SK-MEL-5 (cell line): ENCODE measurements around the gene GOLGA1. TPM values are rescaled to one million over a fixed set of nuclear protein-coding genes. Genes with fewer than 3 reads are reported as not detected.

Source experiments
- DNase-seq: peaks from one replicate; pipeline ENCODE4 v3.0.0-alpha.2; 2016; ENCODE audit warnings: low read depth, low spot score
- in situ Hi-C: cut with HindIII; loops from 2 replicates; pipeline ENCODE4 v1.10.0; 2016; ENCODE audit warnings: low sequenced_read_pairs, high pct_unique_total_duplicates, low pct_unique_long_range_greater_than_20kb
- small RNA-seq, 2 experiments: library from RNA; depleted of rRNA; stranded (forward); fragments of <200 nt; gene quantifications; one replicate each; pipeline ENCODE3, GENCODE V24; 2014
- total RNA-seq: library from RNA; depleted of rRNA; stranded (reverse); fragments of >200 nt; shearing (Covaris generic); gene quantifications from 2 replicates; pipeline ENCODE4 v1.2.3, GENCODE V29; 2014; rRNA removed

GOLGA1 gene
- total RNA-seq, 1 experiment from 2014 or later = 25.9 TPM

GRCh38 chr9:124834591-124834990, 106.3 kb downstream of the GOLGA1 start:
- in situ Hi-C loops = no loop called here
- DNase-seq = no peak

DNA sequence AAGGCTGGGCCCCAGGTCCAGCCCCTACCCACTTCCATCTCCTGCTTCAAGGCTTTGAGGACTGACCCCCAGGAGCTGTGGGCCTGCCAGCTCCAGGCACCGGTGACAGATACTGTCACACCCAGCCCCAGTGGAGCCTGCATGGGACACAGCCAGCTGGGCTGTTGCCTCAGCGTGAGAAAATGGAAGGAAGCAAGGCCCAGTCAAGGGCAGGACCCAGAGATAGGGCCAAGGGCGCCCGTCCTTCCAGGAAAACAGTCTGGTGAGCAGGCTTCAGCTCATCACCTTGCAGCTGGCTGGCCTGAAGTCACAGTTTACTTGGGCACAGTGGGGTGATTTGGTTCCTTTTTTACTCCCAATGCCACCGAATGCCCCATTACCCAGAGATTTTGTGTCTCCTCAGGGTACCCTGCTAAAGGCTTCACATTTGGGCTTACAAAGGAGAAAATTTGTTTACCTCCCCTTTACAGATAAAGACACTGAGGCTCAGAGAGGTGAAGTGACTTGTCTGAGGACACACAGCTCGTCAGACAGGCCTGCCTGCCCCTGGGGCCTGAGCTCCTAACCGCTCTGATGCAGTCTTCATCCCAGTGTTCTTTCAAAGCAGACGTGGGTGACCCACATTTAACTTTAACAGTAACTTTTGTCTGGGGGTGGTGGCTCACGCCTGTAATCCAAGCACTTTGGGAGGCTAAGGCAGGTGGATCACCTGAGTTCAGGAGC, 109.1 kb downstream of the GOLGA1 start:
- in situ Hi-C loops = no loop called here

DNA sequence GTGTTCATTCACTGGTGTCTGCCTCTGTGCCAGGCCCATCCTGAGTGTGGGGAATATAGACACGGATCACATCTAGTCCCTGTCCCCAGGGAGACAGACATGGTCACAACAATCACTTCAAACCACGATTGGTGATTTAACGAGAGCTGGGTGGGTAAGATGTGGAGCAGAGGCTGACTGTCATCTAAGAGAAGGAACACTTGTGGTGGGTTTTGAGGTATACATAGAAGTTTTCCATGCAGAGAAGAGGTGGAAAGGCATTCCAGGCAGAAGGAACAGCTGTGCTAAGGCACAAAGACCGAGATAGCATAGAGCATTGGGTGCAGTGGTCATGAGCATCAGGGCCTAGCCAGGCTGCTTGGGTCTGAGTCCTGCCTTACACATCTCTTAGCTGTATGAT, 110.3 kb downstream of the GOLGA1 start:
- in situ Hi-C loops = no loop called here
- DNase-seq = no peak

More for the DNA sequence above, 109.1 kb downstream of the GOLGA1 start:
- no peak for DNase-seq

DNA sequence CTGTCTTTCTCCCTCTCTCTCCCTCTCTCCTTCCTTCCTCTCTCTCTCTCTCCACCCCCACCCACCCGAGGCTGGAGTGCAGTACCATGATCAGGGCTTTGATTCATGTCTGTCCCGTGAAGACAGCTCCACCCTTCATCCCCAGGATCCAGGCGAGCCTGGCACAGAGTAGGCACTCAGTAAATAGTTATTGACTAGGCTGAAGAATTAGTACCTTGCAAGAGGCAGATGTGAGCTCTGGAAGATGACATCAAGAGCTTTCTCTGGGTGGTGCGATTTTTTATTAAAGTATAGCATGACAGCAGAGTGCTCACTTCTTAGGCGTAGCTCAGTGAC, 111.6 kb downstream of the GOLGA1 start:
- in situ Hi-C loops = no loop called here
- no peak for DNase-seq

- in situ Hi-C loops = no loop called here
- no peak for DNase-seq
Measured at GRCh38 chr9:124828489-124829333, 112.2 kb downstream of the GOLGA1 start.

Small RNAs within 50 kb of the gene (small RNA-seq; reads per million reads assigned to genes)
- gene RNU4-82P = 0 to 0.02 reads per million in 2 experiments

Other genes with a start within 250 kb of the GOLGA1 start
- 7.8 and 8.0 TPM in 2 replicates for gene NR6A1, start 169.8 kb downstream of the GOLGA1 start, total RNA-seq
- 0.51 and 0.90 TPM in 2 replicates for gene OLFML2A, start 163.9 kb downstream of the GOLGA1 start, total RNA-seq
- not detected in 2 replicates for gene WDR38, start 87.6 kb downstream of the GOLGA1 start, total RNA-seq
- gene RPL35, start 79.1 kb downstream of the GOLGA1 start, total RNA-seq = 2,870 and 3,852 TPM in 2 replicates
- gene ARPC5L, start 79.0 kb downstream of the GOLGA1 start, total RNA-seq = 28.1 and 30.3 TPM in 2 replicates
- gene SCAI, start 202.4 kb upstream of the GOLGA1 start, total RNA-seq = 4.1 and 7.2 TPM in 2 replicates
- gene PPP6C, start 248.7 kb upstream of the GOLGA1 start, total RNA-seq = 52.6 and 55.6 TPM in 2 replicates